NOMO-1 treated with dmso at 0.1 percent for 144 hours (cell line): Measurements from ENCODE around the gene RASAL2.

ENCODE experiments used
- DNase-seq: peaks from one replicate; lab custom pipeline; 2025; ENCODE audit not compliant: unreplicated experiment; lab: John Stamatoyannopoulos, UW

Gene RASAL2

DNA sequence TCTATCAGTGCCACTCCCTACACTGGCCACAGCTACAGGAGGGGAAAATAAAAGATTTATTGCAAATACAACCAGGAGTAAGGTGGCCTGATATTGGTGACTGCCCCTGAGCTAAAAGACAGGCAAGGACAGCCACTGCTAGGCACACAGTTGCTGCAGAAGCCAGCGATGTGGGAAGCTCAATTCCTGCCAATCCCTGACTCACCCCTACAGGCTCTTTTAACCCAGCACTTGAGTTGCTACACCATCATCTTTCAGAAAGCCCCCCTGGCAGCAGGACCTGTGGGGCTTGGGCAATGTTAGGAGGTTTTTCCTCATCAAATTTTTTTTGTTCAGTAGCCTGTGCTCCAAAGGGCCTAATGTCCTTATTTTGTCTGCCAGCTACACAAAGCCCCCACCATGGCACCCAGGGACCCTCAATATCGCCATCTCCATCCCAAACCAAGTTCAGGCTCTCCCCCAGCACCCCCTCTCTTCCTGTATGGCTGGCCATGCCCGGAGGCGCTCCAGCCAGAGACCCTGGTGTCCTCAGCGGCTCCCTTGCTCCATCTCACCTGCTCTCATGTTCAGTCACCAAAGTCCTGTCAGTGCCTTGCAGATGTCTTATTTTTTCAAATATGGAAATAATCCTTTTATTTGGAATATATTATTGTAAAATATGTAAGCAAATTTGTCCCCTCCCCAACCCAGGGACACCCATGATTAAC, 389.5 kb downstream of the RASAL2 start:
- DNase-seq, result no peak

GRCh38 chr1:178484698-178485225, 390.9 kb downstream of the RASAL2 start:
- DNase-seq, result no peak

DNA sequence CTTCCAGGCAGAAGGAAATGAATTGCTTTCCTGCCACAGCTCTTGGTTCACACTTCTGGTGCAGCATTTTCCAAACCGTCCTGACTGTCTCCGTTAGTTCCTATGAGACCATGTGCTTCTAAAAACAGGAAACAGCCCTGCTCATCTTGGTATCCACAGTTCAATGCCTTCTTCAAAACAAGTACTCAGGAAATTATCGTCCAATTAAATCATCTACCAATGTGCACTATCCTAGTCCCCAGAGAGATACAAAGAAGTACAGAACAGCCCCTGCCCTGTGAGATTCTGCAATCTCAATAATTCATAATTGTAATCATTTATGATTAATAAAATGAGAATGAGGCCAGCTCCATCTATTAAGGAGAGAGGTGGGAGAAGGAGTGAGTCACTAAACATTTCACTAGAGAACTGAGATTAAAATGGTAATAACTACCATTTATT, 391.7 kb downstream of the RASAL2 start:
- no peak for DNase-seq

DNA sequence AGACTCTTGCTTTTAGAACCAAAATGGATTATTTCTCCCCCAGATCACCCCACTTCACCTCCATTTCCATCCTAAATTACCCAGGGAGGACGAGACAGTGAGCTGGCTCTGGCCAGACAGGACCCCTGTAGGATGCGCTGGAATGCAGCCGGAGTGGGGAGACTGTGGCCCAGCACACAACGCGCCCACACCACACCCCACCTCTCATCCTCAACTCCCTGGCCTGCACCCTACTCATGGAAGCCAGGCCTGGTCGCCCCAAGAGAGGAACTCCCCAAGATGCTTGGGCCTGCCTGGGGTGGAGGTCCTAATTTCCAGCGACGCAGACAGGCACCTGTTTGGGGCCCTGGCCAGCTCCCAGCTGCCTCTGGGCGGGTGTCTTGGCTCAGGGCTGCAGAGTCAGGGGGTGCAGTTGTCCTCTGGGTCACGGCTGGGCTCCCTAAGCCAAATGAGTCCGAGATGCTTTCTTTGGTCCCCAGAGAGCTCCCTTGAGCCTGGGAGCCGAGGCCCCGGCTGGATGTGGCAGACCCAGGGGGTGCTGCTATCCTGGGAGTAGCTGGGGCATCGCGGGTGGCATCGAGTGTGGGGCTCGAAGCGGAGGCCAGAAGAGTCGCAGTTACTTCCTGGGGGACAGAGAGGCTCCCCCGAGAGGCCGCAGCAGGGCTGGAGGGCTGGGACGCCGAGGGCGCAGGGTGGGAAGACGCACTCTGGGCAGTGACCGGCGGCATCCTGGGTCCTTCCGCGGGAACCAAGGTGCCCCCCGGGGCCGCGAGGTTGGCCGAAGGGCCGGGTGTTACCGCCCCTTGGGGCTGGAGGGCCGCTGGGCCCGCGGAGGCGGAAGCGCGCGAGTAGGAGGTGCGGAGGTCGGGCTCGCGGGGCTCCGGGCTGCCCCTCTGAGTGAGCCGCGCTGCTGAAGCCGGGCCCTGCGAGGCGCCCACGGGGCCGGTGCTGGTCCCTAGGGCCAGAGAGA, 392.5 kb downstream of the RASAL2 start:
- no peak for DNase-seq

DNA sequence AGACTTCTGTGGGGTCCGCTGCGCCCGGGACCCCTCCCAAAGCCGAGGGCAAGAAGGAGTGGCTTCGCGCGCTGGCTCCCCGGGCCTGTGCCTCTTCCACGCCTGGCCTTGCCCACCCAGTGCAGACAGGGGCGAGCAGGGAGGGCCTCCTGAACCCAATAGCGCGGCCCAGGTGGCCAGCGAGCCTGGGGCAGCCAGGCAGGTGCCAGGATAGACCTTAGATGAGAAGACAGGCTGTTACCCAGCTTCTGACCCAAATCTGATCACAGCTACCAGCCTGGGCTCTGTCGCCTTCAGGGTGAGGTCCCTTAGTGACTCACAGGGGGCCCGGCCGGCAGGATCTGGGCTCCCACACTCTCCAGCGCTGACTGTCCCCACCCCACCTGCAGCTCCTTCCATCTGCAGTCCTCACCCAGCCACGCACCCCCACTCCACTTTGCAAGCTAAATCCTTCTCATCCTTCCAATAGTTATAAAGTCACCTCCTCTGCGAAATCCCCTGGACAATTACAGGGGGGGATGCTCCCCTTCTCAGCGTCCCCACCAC, 393.2 kb downstream of the RASAL2 start:
- DNase-seq, result no peak

DNA sequence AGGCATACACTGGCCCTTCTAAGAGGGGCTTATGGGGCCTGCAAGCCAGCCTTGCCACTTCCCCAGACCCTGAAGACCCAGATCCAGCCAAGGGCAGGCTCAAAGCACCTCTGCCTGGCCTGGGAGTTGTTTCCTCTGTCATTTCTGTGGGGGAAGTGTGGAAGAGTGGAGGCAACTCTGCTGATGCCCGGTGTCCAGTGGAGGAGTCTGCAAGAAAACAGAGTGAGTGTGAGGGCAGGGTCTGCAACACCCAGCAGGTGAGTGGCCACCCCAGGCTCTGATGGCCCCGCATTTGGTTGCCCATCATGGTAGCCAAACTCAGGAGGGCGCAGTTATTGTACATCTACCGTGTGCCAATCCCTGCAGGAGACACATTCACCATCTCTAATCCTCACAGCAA, 394.5 kb downstream of the RASAL2 start:
- DNase-seq, result no peak

DNA sequence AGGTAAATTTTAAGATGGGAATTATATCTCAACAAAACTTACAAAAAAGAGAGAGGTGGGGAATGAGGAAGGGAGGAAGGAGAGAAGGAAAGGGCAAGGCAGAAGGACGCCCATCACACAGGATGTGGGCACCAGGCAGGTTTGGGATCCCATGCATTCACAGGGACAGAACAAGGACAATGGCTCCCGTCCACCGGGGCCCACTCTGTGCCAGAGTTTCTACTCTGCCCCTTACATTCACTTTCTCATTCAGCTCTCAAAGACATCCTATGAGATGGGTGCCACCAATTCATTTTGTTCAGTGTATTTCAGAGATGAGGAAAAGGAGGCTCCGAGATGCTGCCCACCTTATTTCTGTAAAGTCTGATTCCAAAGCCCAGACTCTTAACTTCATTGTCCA, 395.5 kb downstream of the RASAL2 start:
- DNase-seq, result no peak

DNA sequence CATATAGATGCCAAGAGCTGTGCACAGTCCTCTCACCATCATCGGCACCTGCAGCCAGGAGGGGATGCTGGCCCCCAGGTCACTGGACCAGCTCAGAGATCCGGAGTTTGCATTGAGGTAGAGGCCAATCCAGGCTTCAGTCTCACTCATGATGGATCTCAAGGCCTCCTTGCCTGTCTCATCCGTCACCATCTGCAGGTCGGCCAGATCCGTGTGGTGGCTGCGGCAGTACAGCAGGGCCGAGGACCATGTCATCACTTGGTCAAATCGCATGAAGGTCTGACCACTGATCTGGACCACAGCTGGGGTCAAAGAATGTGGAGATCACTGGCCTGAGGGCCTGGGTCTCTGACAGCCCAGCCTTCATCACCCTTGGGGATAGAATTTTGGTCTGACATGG, 396.2 kb downstream of the RASAL2 start:
- no peak for DNase-seq

- no peak for DNase-seq
These were observed 397.1 kb downstream of the RASAL2 start for GRCh38 chr1:178490967-178491366.

DNA sequence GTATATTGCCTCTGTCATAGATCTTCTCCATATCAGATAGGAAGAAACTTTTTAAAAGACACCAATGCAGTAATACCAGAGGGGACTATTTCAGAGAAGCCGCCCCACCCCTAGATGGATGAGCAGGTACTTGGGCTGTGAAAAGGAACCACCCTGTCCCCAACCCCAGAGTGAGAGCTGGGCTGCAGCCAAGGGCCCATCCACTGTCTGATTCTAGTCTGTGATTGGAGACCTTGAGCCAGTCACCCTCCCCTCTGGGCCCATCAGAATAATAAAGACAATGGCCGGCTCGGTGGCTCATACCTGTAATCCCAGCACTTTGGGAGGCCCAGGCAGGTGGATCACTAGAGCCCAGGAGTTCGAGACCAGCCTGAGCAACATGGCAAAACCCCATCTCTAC, 397.8 kb downstream of the RASAL2 start:
- DNase-seq, result no peak

- no peak for DNase-seq
These were observed 398.4 kb downstream of the RASAL2 start for GRCh38 chr1:178492341-178492740.

DNA sequence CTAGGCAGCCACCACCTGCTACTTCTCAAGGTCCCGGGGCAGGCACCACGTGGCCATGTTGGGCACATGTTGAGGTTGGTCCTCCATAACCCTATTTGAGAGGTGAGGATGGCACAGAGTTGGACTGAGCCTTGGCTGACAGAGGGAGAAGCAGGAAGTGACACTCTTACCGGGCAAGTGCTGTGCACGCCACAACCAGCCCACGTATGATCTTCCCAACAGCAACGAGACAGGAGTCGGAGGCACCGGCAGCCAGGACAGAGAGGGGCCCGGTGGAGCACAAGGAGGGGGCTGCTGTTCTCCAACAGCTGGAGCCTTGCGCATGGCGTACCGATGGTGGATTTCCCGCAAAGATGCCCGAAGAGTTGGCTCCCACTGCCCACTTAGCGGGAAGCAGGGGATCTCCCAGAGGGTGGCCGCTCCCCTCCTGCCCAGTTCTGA, 399.4 kb downstream of the RASAL2 start:
- DNase-seq, result no peak

DNA sequence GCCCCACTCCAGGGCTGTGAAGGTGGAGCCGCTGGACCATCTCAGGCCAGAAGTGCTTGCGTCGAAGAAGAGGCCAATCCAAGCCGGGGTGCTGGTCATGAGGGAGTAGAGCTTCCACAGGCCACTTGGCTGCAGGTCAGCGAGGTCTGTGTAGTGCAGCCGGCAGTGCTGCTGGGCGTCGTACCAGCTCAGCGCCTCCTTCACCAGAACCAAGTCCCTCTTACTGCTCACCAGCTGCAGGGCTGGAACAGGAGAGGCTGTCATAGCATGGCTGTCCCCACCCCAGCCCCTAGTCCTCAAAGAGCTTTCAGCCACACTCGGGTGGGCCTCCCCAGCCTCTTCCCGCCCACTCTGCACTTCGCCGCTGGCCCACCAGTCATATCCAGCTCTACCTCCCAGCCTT, 400.7 kb downstream of the RASAL2 start:
- no peak for DNase-seq

- DNase-seq, result no peak
These were observed 401.3 kb downstream of the RASAL2 start for GRCh38 chr1:178495158-178495557.

GRCh38 chr1:178495741-178496409, 402.0 kb downstream of the RASAL2 start:
- no peak for DNase-seq

DNA sequence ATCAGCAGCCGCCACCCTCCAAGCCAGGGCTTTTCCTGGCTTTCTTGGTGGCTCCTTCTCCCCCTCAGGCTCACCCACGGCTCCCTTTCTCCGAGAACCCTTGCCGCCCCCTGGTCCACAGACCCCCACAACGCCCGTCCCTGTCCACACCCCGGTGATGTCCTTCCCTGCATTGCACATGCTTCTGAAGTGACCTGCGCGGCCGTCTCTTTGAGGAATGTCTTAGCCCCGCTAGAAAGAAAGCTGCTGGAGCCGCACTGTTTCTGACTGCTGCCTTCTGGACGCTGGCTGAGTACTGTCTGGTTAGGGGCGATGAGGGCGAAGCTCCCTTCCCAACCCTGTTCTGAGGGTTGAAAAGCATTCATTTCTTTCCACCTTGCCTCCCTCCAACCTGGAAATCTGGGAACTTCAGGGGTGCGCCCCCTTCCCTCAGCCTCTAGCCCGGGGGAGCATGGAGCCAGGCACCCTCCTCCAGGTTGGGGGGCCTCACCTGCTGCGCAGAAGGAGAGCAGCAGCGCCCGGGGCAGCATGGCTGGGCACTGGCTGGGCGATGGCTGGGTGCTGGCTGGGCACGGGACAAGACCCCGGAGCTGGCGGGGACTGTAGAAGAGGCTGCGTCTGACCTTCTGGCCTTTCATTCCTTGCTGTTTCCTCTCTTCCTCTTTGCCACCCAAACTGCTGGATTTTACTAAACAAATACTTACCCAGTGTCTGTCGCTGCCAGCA, 402.7 kb downstream of the RASAL2 start, which contains the start of gene CLEC20A:
CLEC20A (minus strand) TSS at position 555 of the 726 bp plus-strand sequence; CDS start at position 530, 25 bp downstream.
- DNase-seq, result no peak

DNA sequence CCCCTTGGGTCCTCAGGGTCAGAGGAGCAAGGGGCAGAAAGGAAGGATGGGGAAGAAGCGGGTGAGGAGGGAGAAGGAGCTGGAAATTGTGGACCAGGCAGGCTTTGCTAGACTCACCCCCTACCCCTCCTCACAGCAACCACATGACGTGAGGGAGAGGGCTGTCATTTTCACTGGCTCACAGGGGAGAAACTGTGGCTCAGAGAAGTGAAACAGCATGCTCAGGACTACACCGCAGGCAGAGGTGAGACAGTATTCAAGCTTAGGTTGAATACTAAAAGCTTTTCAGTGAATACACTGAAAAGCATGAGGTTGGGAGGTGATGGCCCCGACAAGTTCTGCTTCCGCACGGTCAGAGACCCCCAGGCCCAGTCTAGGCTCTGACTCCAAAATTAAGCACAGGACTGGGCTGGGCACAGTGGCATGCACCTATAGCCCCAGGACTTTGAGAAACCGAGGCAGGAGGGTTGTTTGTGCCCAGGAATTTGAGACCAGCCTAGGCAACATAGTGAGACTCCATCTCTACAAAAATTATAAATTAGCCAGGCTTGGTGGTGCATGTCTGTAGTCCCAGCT, 404.1 kb downstream of the RASAL2 start:
- no peak for DNase-seq

DNA sequence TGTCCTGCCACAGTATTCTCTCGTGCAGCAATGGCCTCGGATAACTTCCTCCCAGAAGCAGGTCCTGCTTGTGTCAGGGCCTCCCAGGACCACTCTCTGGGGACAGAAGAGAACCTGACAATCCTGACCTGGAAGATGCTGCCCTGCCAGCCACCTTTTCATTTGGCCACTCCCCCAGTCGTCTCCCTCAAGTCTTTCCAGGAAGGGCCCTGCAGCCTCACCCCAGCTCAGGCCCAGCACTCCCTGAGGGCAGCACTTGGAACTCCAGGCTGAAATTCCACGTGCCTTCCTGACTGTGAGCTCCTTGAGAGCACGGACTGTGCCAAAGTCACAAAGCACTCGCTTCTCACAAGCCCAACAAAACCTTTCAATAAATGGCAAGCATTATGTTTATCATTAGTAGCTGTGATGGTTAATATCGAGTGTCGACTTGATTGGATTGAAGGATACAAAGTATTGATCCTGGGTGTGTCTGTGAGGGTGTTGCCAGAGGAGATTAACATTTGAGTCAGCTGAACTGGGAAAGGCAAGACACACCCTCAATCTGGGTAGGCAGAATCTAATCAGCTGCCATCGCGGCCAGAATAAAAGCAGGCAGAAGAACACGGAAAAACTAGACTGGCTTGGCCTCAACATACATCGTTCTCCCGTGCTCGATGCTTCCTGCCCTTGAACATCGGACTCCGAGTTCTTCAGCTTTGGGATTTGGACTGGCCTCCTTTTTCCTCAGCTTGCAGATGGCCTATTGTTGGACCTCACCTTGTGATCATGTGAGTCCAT, 405.2 kb downstream of the RASAL2 start:
- no peak for DNase-seq
